ENCODE data around the gene TMEM258. TPM values are rescaled to one million over a fixed set of nuclear protein-coding genes. Genes with fewer than 3 reads are reported as not detected.
A peak's percentile ranks its signal among the peaks of the same experiment; 100 is the strongest.

TMEM258 gene
- total RNA-seq, 1 experiment from 2014 or later, result 184 TPM

- H3K36me3 Mint-ChIP-seq (ENCODE audit: insufficient read depth, unreplicated experiment), result no peaks in the 10 kb centered on the region
- CTCF ChIA-PET, result interaction anchor here (0.6 to 1.7 kb wide), 5 partner anchors 8 to 425 kb away, joined by 3 to 5 read pairs (median 4); no protein-coding TSS in a partner anchor
- H3K4me1 Mint-ChIP-seq (ENCODE audit: insufficient read depth, unreplicated experiment), result peaks cover 8% of the 10 kb centered on the region
- no peak overlapping the region for H3K27ac Mint-ChIP-seq (ENCODE audit: low read depth, unreplicated experiment)
- no peaks in the 10 kb centered on the region for H3K9me3 Mint-ChIP-seq (ENCODE audit: unreplicated experiment)
- peak; percentile 27 for DNase-seq (ENCODE audit: unreplicated experiment)
- no TSS peak for BruUV-seq (replicated peaks)
- no peaks in the 10 kb centered on the region for H3K27me3 Mint-ChIP-seq (ENCODE audit: insufficient read depth, unreplicated experiment)
- intact Hi-C loops (cut with micrococcal nuclease), result no loop called here
- TF ChIP-seq CTCF (IDR thresholded peaks at IDR 0.05; ENCODE audit: unreplicated experiment), result peak; percentile 29
- H3K4me3 Mint-ChIP-seq (ENCODE audit: unreplicated experiment), result peak overlapping the region; percentile 75
- POLR2A ChIA-PET, result interaction anchor here (0.6 to 2.5 kb wide), 3 partner anchors 10 to 1890 kb away, joined by 3 to 27 read pairs (median 8); partner anchors contain the start of gene FADS1
Observed at GRCh38 chr11:61828629-61829407, 36.4 kb upstream of the TMEM258 start.

GRCh38 chr11:61828379-61828628, 35.9 kb upstream of the TMEM258 start:
- no peak for TF ChIP-seq CTCF (IDR thresholded peaks at IDR 0.05; ENCODE audit: unreplicated experiment)
- H3K9me3 Mint-ChIP-seq (ENCODE audit: unreplicated experiment), result no peaks in the 10 kb centered on the region
- peaks cover 8% of the 10 kb centered on the region for H3K4me1 Mint-ChIP-seq (ENCODE audit: insufficient read depth, unreplicated experiment)
- H3K4me3 Mint-ChIP-seq (ENCODE audit: unreplicated experiment), result peak overlapping the region; percentile 75
- no peak for DNase-seq (ENCODE audit: unreplicated experiment)
- intact Hi-C loops (cut with micrococcal nuclease), result no loop called here
- no TSS peak for BruUV-seq (replicated peaks)
- ChIA-PET CTCF (interaction anchor here (0.6 to 1.7 kb wide), 4 partner anchors 13 to 426 kb away, joined by 3 to 5 read pairs (median 4); no protein-coding TSS in a partner anchor), POLR2A (interaction anchor here (1.7 to 2.5 kb wide), 2 partner anchors 10 to 13 kb away, joined by 8 to 27 read pairs; partner anchors contain the start of gene FADS1)
- no peak overlapping the region for H3K27ac Mint-ChIP-seq (ENCODE audit: low read depth, unreplicated experiment)
- no peaks in the 10 kb centered on the region for H3K27me3 Mint-ChIP-seq (ENCODE audit: insufficient read depth, unreplicated experiment)
- no peaks in the 10 kb centered on the region for H3K36me3 Mint-ChIP-seq (ENCODE audit: insufficient read depth, unreplicated experiment)

GRCh38 chr11:61827571-61828378, 35.4 kb upstream of the TMEM258 start, which contains the start of gene FADS2:
FADS2 (plus strand) TSS chr11:61828300; CDS start chr11:61828391, 91 bp downstream.
- Mint-ChIP-seq H3K9me3 (ENCODE audit: unreplicated experiment) (no peaks in the 10 kb centered on the region), H3K4me3 (ENCODE audit: unreplicated experiment) (peak within 1 kb of the TSS; percentile 75), H3K27ac (ENCODE audit: low read depth, unreplicated experiment) (no peak within 1 kb of the TSS), H3K27me3 (ENCODE audit: insufficient read depth, unreplicated experiment) (no peaks in the 10 kb centered on the region), H3K36me3 (ENCODE audit: insufficient read depth, unreplicated experiment) (no peaks in the 10 kb centered on the region), H3K4me1 (ENCODE audit: insufficient read depth, unreplicated experiment) (peaks cover 8% of the 10 kb centered on the region)
- CTCF ChIA-PET, result interaction anchor here (0.7 to 1.7 kb wide), 3 partner anchors 13 to 55 kb away, joined by 4 to 5 read pairs (median 4); no protein-coding TSS in a partner anchor
- TF ChIP-seq CTCF (IDR thresholded peaks at IDR 0.05; ENCODE audit: unreplicated experiment), result no peak
- BruUV-seq (replicated peaks), result no TSS peak
- intact Hi-C loops (cut with micrococcal nuclease), result no loop called here
- POLR2A ChIA-PET, result interaction anchor here (1.7 to 2.5 kb wide), 2 partner anchors 9 to 13 kb away, joined by 8 to 27 read pairs; partner anchors contain the start of gene FADS1
- DNase-seq (ENCODE audit: unreplicated experiment), result peak; percentile 77

Data from MCF 10A (cell line).